ENCODE data around the gene SH3GL2.

SH3GL2 gene

DNA sequence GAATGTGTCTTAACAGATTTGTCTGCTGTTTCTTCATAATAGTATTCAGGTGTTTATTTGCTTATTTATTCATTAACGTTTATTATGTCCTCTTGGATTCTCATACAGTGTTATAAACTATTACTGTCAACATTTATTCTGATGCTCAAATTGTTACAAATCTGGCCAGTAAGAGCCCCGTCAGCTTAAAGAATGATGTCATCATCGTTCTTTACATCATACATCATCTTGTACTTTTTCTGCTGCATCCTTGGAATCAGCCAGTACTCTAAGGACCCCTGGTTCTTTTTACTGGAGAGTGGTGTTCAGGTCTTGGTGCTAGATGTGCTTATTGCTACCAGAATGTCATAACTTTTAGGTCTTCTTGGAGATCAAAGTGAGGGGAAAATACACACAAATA is 86.6 kb downstream of the SH3GL2 start:
- no peak for DNase-seq

DNA sequence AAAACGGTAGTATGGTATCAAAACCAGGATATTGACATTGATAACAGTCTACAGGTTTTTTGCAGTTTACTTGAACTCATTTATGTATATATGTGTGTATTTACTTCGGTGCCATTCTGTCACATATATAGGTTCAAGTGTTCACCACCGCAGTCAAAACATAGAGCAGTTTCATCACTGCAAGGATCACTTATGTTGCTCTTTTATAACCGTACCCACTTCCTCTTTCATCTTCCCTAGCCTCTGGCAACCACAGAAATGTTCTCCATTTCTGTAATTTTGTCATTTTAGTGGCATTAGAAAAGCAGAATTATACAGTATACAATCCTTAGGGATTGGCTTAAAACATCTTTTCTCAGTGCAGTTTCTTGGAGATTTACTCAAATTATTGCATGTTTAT is 90.3 kb downstream of the SH3GL2 start:
- no peak for DNase-seq

GRCh38 chr9:17682684-17683083 is 103.8 kb downstream of the SH3GL2 start:
- DNase-seq, result no peak

DNA sequence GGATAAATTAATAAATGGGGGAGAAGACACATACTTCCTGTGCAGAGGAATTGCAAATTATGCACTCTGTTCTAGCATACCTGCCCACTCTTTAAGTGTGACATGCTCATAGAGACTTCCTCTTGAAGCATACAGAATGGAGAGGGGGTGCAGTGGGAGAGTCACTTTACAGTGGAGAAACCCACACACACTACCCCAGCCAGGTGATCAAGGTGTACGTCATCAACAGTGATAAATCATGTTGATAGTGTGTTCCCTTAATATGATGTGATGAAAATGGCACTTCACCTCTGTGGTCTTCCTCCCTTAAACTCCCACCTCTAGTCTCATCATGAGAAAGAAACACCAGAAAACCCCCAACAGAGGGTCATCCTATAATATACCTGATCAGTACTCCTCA is 110.0 kb downstream of the SH3GL2 start:
- DNase-seq, result no peak

DNA sequence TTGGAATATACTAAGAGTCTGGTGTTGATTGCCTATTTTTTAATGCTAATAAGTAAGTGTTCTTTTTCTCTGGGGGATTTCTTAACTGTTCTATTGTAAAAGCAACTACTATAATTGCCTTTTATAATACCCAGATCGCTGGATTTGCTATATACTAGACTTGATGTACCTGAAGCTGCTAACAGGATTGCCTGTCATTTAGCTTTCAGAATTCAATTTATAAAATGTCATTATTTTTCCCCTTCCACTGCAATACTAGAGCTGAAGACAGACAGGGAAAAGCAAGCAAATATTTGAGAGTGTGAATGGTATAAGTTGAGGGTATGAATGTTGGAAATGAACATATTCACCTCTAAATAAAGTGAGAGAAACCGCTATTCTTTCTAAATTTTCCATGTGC is 115.5 kb downstream of the SH3GL2 start:
- no peak for DNase-seq

- no peak for DNase-seq
These were observed 116.6 kb downstream of the SH3GL2 start for GRCh38 chr9:17695482-17695881.

DNA sequence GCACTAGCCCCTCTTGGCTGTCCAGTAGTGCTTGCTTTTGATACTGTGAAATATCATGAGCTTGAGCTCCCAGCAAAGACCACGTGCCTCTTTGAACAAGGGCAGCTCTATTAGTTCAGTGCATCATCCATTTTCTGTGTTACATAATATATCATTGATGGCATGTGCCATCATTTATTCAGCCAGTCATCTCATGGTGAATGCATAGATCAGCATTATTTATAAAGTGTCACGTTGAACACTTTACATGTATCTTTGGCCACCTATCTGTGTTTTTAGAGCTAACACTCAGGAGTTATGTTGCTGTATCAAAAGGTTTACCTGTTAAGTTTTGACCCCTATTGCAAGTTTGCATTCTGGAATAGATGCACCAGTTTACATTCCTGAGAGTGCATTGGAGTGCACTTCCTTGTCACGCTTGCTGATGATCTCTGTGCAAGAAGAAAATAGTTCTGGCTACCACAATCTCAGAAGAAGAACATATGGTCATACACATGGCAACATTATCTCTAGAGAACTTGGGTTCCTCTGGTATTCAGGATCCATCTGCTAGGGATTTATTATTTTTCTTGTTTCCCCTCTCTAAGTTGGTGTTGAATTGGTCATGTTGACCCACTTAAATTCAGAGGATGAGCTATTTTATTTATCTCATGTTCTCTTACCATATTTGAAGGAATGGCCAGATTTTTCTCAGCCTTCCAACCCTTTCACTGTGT is 120.9 kb downstream of the SH3GL2 start:
- DNase-seq, result no peak

- DNase-seq, result no peak
These were observed 127.5 kb downstream of the SH3GL2 start for GRCh38 chr9:17706347-17706746.

- no peak for DNase-seq
These were observed 140.2 kb downstream of the SH3GL2 start for GRCh38 chr9:17719053-17719452.

GRCh38 chr9:17721954-17722353 is 143.1 kb downstream of the SH3GL2 start:
- DNase-seq, result no peak

DNA sequence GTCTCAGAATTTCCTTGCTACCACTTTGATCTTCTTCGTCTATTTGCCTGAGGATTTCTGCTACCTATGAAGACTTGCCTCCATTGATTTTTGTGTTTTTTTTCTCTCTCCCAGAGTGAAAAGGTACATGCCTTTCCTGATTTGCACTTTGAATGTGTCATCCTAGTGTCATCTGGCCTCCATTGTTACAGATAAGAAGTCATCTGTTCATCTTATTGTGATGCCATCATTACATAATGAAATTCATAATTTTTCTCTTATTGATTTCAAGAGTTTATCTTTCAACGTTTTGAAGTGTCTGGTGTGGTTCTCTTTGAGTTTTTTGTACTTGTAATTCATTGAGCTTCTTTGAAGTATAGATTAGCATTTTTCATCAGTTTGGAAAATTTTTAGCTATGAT is 144.8 kb downstream of the SH3GL2 start:
- no peak for DNase-seq

GRCh38 chr9:17725399-17726010 is 146.6 kb downstream of the SH3GL2 start:
- DNase-seq, result no peak

DNA sequence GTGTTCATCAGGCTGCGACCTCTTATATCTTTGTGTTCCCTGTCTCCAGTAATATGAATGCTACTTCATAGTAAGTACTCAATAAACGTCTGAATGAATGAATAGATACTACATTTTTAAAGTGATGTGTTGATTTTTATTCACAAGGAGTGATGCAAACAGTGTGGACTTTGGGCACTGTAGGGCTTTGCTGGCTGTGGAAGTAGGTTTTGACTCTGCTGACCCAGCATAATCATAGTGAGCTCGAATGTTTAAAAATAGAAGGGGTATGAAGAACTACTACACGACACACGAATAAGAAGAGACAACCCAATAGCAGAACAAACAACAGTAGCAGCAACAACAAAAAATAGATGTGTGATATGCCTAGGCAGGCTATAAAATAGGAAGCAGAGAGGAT is 147.4 kb downstream of the SH3GL2 start:
- no peak for DNase-seq

- no peak for DNase-seq
These were observed 152.0 kb downstream of the SH3GL2 start for GRCh38 chr9:17730899-17731298.

GRCh38 chr9:17731308-17731707 is 152.4 kb downstream of the SH3GL2 start:
- no peak for DNase-seq

DNA sequence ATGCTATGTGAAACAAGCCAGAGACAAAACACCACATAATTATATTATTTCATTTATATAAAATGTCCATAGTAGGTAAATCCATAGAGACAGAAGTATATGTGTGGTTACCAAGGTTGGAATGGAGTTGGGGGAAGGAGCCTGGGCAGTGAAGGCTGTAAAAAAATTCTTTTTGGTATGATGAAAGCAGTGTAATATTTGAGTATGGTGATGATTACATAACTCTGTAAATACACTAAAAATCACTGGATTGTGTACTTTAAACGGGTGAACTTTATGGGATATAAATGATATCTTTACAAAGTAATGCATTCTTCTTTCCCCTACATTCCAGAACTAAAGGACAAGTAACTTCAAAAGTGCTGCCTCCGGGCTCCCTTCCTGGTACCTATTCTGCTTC is 155.8 kb downstream of the SH3GL2 start:
- DNase-seq, result no peak

DNA sequence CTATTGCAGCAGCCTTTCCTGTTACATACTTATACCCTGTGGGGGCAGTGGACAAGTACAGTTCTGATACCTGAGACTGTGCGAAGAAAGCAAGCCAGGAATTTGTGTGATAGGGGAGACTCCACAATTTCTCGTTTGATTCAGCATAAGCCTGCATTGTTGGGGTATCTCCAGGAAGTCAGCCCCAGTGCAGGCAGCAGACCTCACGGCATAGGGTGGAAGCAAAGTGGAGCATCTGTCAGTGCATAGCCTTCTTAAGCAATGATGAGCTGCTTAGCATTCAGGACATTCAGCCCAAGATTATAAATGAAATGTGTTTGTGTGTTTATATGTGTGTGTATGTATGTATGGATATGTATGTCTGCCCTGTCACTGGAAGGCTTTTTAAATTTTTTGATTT is 157.0 kb downstream of the SH3GL2 start:
- no peak for DNase-seq

GRCh38 chr9:17739022-17739421 is 160.2 kb downstream of the SH3GL2 start:
- no peak for DNase-seq

DNA sequence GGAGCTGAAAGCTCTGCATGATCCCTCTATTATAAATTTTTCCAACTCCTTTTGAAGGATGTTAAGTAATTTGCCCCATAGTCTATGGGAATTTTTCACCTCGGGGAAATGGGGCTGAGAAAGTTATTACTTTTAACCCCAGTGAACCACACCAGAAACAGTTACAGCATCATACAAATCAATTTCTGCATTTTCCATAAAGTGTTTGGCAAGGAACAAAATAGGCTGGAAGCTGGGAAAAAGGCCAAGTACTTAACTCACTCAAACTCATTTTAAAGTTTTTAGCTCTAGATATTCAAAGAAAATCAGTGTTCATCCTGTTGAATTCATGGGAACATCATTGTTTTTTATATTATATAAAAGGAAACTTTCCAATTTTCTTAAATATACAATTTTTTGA is 160.9 kb downstream of the SH3GL2 start:
- DNase-seq, result no peak

DNA sequence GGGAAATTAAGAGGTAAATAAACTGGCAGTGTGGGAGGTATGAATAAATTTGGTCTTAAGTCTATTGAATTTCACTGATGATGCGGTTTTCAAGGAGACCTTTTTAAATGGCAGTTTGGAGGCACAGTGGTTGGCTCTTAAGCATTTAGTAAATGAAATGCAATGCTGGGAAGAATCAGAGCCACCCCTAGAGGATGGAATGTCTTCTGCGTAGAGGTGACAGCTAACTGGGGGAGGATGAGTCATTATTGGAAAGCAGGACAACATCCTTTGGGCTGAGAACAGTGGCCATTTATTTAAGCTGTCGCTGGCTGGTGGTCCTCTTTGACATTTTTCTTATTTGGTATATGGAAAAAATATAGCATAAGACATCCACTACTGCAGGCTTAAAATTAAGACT is 163.2 kb downstream of the SH3GL2 start:
- DNase-seq, result no peak

GRCh38 chr9:17744786-17745185 is 165.9 kb downstream of the SH3GL2 start:
- DNase-seq, result no peak

DNA sequence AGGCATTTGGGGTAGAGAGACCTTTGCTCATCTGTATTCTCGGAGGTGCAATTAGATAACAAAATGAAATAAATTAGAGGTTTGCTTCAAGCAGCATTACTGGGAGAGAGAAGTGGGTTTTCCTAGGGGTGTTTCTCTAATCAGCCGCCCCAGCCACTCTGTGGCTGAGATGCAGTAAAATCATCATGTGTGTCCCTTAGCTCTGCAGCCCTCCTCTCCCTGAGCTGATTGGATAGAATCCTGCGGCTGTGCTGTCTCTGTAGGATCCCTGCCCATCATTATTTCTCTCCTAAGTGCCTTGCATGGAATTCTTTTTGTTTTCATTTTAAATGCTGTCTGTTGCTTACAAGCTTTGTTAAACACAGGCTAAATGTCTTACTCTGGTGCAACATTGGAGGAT is 171.4 kb downstream of the SH3GL2 start:
- DNase-seq, result no peak

DNA sequence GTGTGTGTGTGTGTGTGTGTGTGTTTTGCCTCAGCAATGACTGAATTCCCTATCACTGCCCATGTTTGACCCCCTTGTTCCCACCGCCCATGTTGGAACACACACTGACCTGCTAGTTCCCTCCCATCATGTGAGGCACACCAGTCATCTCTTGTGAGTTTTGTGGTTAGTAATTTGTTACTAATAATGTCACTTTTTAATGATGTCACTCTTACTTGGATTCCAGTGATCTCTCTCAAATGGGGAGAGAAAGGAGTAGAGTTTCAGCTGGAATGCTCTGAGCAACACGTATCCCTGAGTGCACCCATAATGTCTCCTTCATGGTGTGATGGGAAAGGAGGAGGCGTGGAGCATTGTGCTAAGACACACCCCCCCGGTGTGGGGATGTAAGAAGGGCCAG is 172.6 kb downstream of the SH3GL2 start:
- DNase-seq, result no peak

- DNase-seq, result no peak
These were observed 173.2 kb downstream of the SH3GL2 start for GRCh38 chr9:17752021-17752420.

- DNase-seq, result no peak
These were observed 178.9 kb downstream of the SH3GL2 start for GRCh38 chr9:17757816-17758215.
